Measurements from ENCODE around the gene CFB.

The CFB gene

GRCh38 chr6:31915351-31915750 is 30.5 kb upstream of the CFB start:
- H3K4me3 ChIP-seq (ENCODE audit: low read length) = no peak overlapping the region
- H3K36me3 ChIP-seq (ENCODE audit: control insufficient read depth, insufficient read depth, low read length) = no peaks in the 10 kb centered on the region
- DNase-seq (ENCODE audit: low read depth, low spot score) = no peak
- no peaks in the 10 kb centered on the region for H3K9me3 ChIP-seq (ENCODE audit: control insufficient read depth, insufficient read depth, low read length)
- H3K4me1 ChIP-seq (ENCODE audit: control insufficient read depth, insufficient read depth, low read length) = no peaks in the 10 kb centered on the region
- no peak overlapping the region for H3K27ac ChIP-seq (ENCODE audit: low read length)
- H3K27me3 ChIP-seq (ENCODE audit: control insufficient read depth, insufficient read depth, low read length) = no peaks in the 10 kb centered on the region

GRCh38 chr6:31915756-31916155 is 30.1 kb upstream of the CFB start:
- H3K27ac ChIP-seq (ENCODE audit: low read length) = no peak overlapping the region
- no peaks in the 10 kb centered on the region for H3K9me3 ChIP-seq (ENCODE audit: control insufficient read depth, insufficient read depth, low read length)
- no peak overlapping the region for H3K4me3 ChIP-seq (ENCODE audit: low read length)
- H3K4me1 ChIP-seq (ENCODE audit: control insufficient read depth, insufficient read depth, low read length) = no peaks in the 10 kb centered on the region
- 100% methylated on average over 1 of the region's 6 CpGs for WGBS (ENCODE audit: insufficient coverage, insufficient read length)
- no peaks in the 10 kb centered on the region for H3K27me3 ChIP-seq (ENCODE audit: control insufficient read depth, insufficient read depth, low read length)
- DNase-seq (ENCODE audit: low read depth, low spot score) = no peak
- H3K36me3 ChIP-seq (ENCODE audit: control insufficient read depth, insufficient read depth, low read length) = no peaks in the 10 kb centered on the region

- Histone ChIP-seq H3K27ac (ENCODE audit: low read length) (no peak overlapping the region), H3K4me1 (ENCODE audit: control insufficient read depth, insufficient read depth, low read length) (no peaks in the 10 kb centered on the region), H3K27me3 (ENCODE audit: control insufficient read depth, insufficient read depth, low read length) (no peaks in the 10 kb centered on the region), H3K4me3 (ENCODE audit: low read length) (no peak overlapping the region), H3K9me3 (ENCODE audit: control insufficient read depth, insufficient read depth, low read length) (no peaks in the 10 kb centered on the region), H3K36me3 (ENCODE audit: control insufficient read depth, insufficient read depth, low read length) (no peaks in the 10 kb centered on the region)
- no CpG with 5 or more reads among the region's 8 CpGs for WGBS (ENCODE audit: insufficient coverage, insufficient read length)
- DNase-seq (ENCODE audit: low read depth, low spot score) = no peak
Observed at GRCh38 chr6:31918069-31918720, 27.7 kb upstream of the CFB start.

GRCh38 chr6:31919624-31920303 is 26.1 kb upstream of the CFB start:
- no peaks in the 10 kb centered on the region for H3K4me1 ChIP-seq (ENCODE audit: control insufficient read depth, insufficient read depth, low read length)
- H3K27ac ChIP-seq (ENCODE audit: low read length) = no peak overlapping the region
- no peak for DNase-seq (ENCODE audit: low read depth, low spot score)
- no peak overlapping the region for H3K4me3 ChIP-seq (ENCODE audit: low read length)
- H3K36me3 ChIP-seq (ENCODE audit: control insufficient read depth, insufficient read depth, low read length) = no peaks in the 10 kb centered on the region
- no CpG with 5 or more reads among the region's 6 CpGs for WGBS (ENCODE audit: insufficient coverage, insufficient read length)
- H3K9me3 ChIP-seq (ENCODE audit: control insufficient read depth, insufficient read depth, low read length) = no peaks in the 10 kb centered on the region
- no peaks in the 10 kb centered on the region for H3K27me3 ChIP-seq (ENCODE audit: control insufficient read depth, insufficient read depth, low read length)

- no peak for DNase-seq (ENCODE audit: low read depth, low spot score)
- Histone ChIP-seq H3K4me1 (ENCODE audit: control insufficient read depth, insufficient read depth, low read length) (no peaks in the 10 kb centered on the region), H3K27me3 (ENCODE audit: control insufficient read depth, insufficient read depth, low read length) (no peaks in the 10 kb centered on the region), H3K4me3 (ENCODE audit: low read length) (no peak overlapping the region), H3K36me3 (ENCODE audit: control insufficient read depth, insufficient read depth, low read length) (no peaks in the 10 kb centered on the region), H3K9me3 (ENCODE audit: control insufficient read depth, insufficient read depth, low read length) (no peaks in the 10 kb centered on the region), H3K27ac (ENCODE audit: low read length) (no peak overlapping the region)
- no CpG with 5 or more reads among the region's 2 CpGs for WGBS (ENCODE audit: insufficient coverage, insufficient read length)
Observed at GRCh38 chr6:31920811-31921210, 25.1 kb upstream of the CFB start.

GRCh38 chr6:31922942-31923341 is 23.0 kb upstream of the CFB start:
- no peak overlapping the region for H3K27ac ChIP-seq (ENCODE audit: low read length)
- no peaks in the 10 kb centered on the region for H3K27me3 ChIP-seq (ENCODE audit: control insufficient read depth, insufficient read depth, low read length)
- no peaks in the 10 kb centered on the region for H3K4me1 ChIP-seq (ENCODE audit: control insufficient read depth, insufficient read depth, low read length)
- no peak overlapping the region for H3K4me3 ChIP-seq (ENCODE audit: low read length)
- H3K9me3 ChIP-seq (ENCODE audit: control insufficient read depth, insufficient read depth, low read length) = no peaks in the 10 kb centered on the region
- no peak for DNase-seq (ENCODE audit: low read depth, low spot score)
- no peaks in the 10 kb centered on the region for H3K36me3 ChIP-seq (ENCODE audit: control insufficient read depth, insufficient read depth, low read length)
- no CpG with 5 or more reads among the region's 5 CpGs for WGBS (ENCODE audit: insufficient coverage, insufficient read length)

GRCh38 chr6:31927242-31927862 is 18.5 kb upstream of the CFB start, which contains the start of gene C2:
Gene C2, plus strand, starts transcription at chr6:31927717. Its CDS starts 36 bp downstream, at chr6:31927753.
- no CpG with 5 or more reads among the region's 11 CpGs for WGBS (ENCODE audit: insufficient coverage, insufficient read length)
- H3K4me1 ChIP-seq (ENCODE audit: control insufficient read depth, insufficient read depth, low read length) = no peaks in the 10 kb centered on the region
- H3K27ac ChIP-seq (ENCODE audit: low read length) = no peak within 1 kb of the TSS

GRCh38 chr6:31927863-31928671 is 17.8 kb upstream of the CFB start:
- Histone ChIP-seq H3K27me3 (ENCODE audit: control insufficient read depth, insufficient read depth, low read length) (no peaks in the 10 kb centered on the region), H3K9me3 (ENCODE audit: control insufficient read depth, insufficient read depth, low read length) (no peaks in the 10 kb centered on the region), H3K27ac (ENCODE audit: low read length) (no peak overlapping the region), H3K36me3 (ENCODE audit: control insufficient read depth, insufficient read depth, low read length) (no peaks in the 10 kb centered on the region), H3K4me3 (ENCODE audit: low read length) (no peak overlapping the region), H3K4me1 (ENCODE audit: control insufficient read depth, insufficient read depth, low read length) (no peaks in the 10 kb centered on the region)
- DNase-seq (ENCODE audit: low read depth, low spot score) = no peak
- WGBS (ENCODE audit: insufficient coverage, insufficient read length) = no CpG with 5 or more reads among the region's 11 CpGs

More at GRCh38 chr6:31927242-31927862, 18.5 kb upstream of the CFB start, which contains the start of gene C2:
- Histone ChIP-seq H3K27me3 (ENCODE audit: control insufficient read depth, insufficient read depth, low read length) (no peaks in the 10 kb centered on the region), H3K4me3 (ENCODE audit: low read length) (no peak within 1 kb of the TSS), H3K36me3 (ENCODE audit: control insufficient read depth, insufficient read depth, low read length) (no peaks in the 10 kb centered on the region), H3K9me3 (ENCODE audit: control insufficient read depth, insufficient read depth, low read length) (no peaks in the 10 kb centered on the region)
- DNase-seq (ENCODE audit: low read depth, low spot score) = no peak

GRCh38 chr6:31928672-31928939 is 17.3 kb upstream of the CFB start:
- H3K27ac ChIP-seq (ENCODE audit: low read length) = no peak overlapping the region
- H3K4me1 ChIP-seq (ENCODE audit: control insufficient read depth, insufficient read depth, low read length) = no peaks in the 10 kb centered on the region
- H3K4me3 ChIP-seq (ENCODE audit: low read length) = no peak overlapping the region
- H3K27me3 ChIP-seq (ENCODE audit: control insufficient read depth, insufficient read depth, low read length) = no peaks in the 10 kb centered on the region
- H3K9me3 ChIP-seq (ENCODE audit: control insufficient read depth, insufficient read depth, low read length) = no peaks in the 10 kb centered on the region
- WGBS (ENCODE audit: insufficient coverage, insufficient read length) = no CpG with 5 or more reads among the region's 9 CpGs
- no peak for DNase-seq (ENCODE audit: low read depth, low spot score)
- H3K36me3 ChIP-seq (ENCODE audit: control insufficient read depth, insufficient read depth, low read length) = no peaks in the 10 kb centered on the region

GRCh38 chr6:31930962-31931361 is 14.9 kb upstream of the CFB start:
- DNase-seq (ENCODE audit: low read depth, low spot score) = no peak
- Histone ChIP-seq H3K27me3 (ENCODE audit: control insufficient read depth, insufficient read depth, low read length) (no peaks in the 10 kb centered on the region), H3K9me3 (ENCODE audit: control insufficient read depth, insufficient read depth, low read length) (no peaks in the 10 kb centered on the region), H3K4me3 (ENCODE audit: low read length) (no peak overlapping the region), H3K36me3 (ENCODE audit: control insufficient read depth, insufficient read depth, low read length) (no peaks in the 10 kb centered on the region), H3K27ac (ENCODE audit: low read length) (no peak overlapping the region), H3K4me1 (ENCODE audit: control insufficient read depth, insufficient read depth, low read length) (no peaks in the 10 kb centered on the region)
- no CpG with 5 or more reads among the region's 1 CpG for WGBS (ENCODE audit: insufficient coverage, insufficient read length)
